MM.1S (cell line): ENCODE measurements around the gene EEPD1.

Source experiments
- EZH2 ChIP-seq: fragments of 300-600 bp; sonication (generic); optimal IDR thresholded peaks from 2 replicates; pipeline ENCODE3; 2017; ENCODE audit warnings: low read depth, mild to moderate bottlenecking, antibody characterized with exemption, low read length, mixed read lengths
- EZH2phosphoT487 ChIP-seq: fragments of 300-600 bp; sonication (generic); IDR thresholded peaks from 2 replicates; pipeline ENCODE4 v1.6.1; 2018; ENCODE audit warnings: antibody characterized with exemption, low read length
- TF ChIP-seq, protein P1 (sequence below): fragments of 300-600 bp; sonication (generic); IDR thresholded peaks from 2 replicates; pipeline ENCODE4 v1.5.1; 2016; ENCODE audit warnings: antibody characterized with exemption, low read length, mixed read lengths

- no peak for TF ChIP-seq EZH2
- TF ChIP-seq, protein P1, sequence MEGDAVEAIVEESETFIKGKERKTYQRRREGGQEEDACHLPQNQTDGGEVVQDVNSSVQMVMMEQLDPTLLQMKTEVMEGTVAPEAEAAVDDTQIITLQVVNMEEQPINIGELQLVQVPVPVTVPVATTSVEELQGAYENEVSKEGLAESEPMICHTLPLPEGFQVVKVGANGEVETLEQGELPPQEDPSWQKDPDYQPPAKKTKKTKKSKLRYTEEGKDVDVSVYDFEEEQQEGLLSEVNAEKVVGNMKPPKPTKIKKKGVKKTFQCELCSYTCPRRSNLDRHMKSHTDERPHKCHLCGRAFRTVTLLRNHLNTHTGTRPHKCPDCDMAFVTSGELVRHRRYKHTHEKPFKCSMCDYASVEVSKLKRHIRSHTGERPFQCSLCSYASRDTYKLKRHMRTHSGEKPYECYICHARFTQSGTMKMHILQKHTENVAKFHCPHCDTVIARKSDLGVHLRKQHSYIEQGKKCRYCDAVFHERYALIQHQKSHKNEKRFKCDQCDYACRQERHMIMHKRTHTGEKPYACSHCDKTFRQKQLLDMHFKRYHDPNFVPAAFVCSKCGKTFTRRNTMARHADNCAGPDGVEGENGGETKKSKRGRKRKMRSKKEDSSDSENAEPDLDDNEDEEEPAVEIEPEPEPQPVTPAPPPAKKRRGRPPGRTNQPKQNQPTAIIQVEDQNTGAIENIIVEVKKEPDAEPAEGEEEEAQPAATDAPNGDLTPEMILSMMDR: no peak
- TF ChIP-seq EZH2phosphoT487: no peak
Observed at GRCh38 chr7:36216063-36216684, 63.1 kb downstream of the EEPD1 start.
